ENCODE results near the gene LBP.
"Not testable (repeated sequence)": the region's sequence is repeated elsewhere in the genome, so short reads cannot be mapped to it uniquely, and the experiment has no call there.

Gene LBP

GRCh38 chr20:38354227-38354626 is 7.9 kb downstream of the LBP start:
- no peak for DNase-seq

GRCh38 chr20:38355161-38356012 is 9.1 kb downstream of the LBP start:
- DNase-seq: no peak

- no peak for DNase-seq
Measured at GRCh38 chr20:38357653-38358207, 11.4 kb downstream of the LBP start.

GRCh38 chr20:38358556-38358955 is 12.3 kb downstream of the LBP start:
- no peak for DNase-seq

- no peak for DNase-seq
Measured at GRCh38 chr20:38363004-38363747, 16.9 kb downstream of the LBP start.

GRCh38 chr20:38369389-38369788 is 23.1 kb downstream of the LBP start:
- peak in 1 of 2 experiments; percentile 28 for DNase-seq

- no peak for DNase-seq
Measured at GRCh38 chr20:38372806-38373205, 26.5 kb downstream of the LBP start.

GRCh38 chr20:38373231-38373867 is 27.1 kb downstream of the LBP start:
- no peak for DNase-seq

- no peak for DNase-seq
Measured at GRCh38 chr20:38373898-38374297, 27.6 kb downstream of the LBP start.

- no peak for DNase-seq
Measured at GRCh38 chr20:38377039-38377685, 30.9 kb downstream of the LBP start.

- not testable (repeated sequence) for DNase-seq
Measured at GRCh38 chr20:38377838-38378237, 31.6 kb downstream of the LBP start.

- DNase-seq: no peak
Measured at GRCh38 chr20:38383147-38383546, 36.9 kb downstream of the LBP start.

- no peak for DNase-seq
Measured at GRCh38 chr20:38386004-38386403, 39.7 kb downstream of the LBP start.

- DNase-seq: no peak
Measured at GRCh38 chr20:38386851-38387250, 40.6 kb downstream of the LBP start.

GRCh38 chr20:38387953-38388352 is 41.7 kb downstream of the LBP start:
- no peak for DNase-seq

GRCh38 chr20:38392356-38392755 is 46.1 kb downstream of the LBP start:
- DNase-seq: no peak

GRCh38 chr20:38393259-38393658 is 47.0 kb downstream of the LBP start:
- DNase-seq: no peak

- peak in 1 of 2 experiments; percentile 7 for DNase-seq
Measured at GRCh38 chr20:38395165-38395564, 48.9 kb downstream of the LBP start.

- DNase-seq: not testable (repeated sequence)
Measured at GRCh38 chr20:38395751-38396395, 49.6 kb downstream of the LBP start.

GRCh38 chr20:38402089-38402488 is 55.8 kb downstream of the LBP start:
- no peak for DNase-seq

GRCh38 chr20:38402816-38403215 is 56.5 kb downstream of the LBP start:
- DNase-seq: no peak

- no peak for DNase-seq
Measured at GRCh38 chr20:38404016-38404415, 57.7 kb downstream of the LBP start.
